H1 (cell line): ENCODE results near the gene DGKI. TPM values are rescaled to one million over a fixed set of nuclear protein-coding genes. Genes with fewer than 3 reads are reported as not detected.

Experiments used
- CTCF ChIA-PET: fragments of 300-600 bp; sonication (Branson Sonifier 250); formaldehyde crosslinking; loops from one replicate; lab custom pipeline; 2021; ENCODE audit not compliant: partially characterized antibody; lab: Charles Lee
- POLR2A ChIA-PET: fragments of 300-600 bp; sonication (Branson Sonifier 250); formaldehyde crosslinking; loops from one replicate; lab custom pipeline; 2021; ENCODE audit warnings: inconsistent platforms; ENCODE audit not compliant: partially characterized antibody; lab: Charles Lee
- DNase-seq, 2 experiments: peaks; one replicate each; pipeline versions ENCODE4 v3.0.0 to v3.0.0-alpha.2; 2010 to 2022; ENCODE audit warnings: low spot score in 2 of 2, low read depth in 1 of 2, mixed read lengths in 1 of 2
- FAIRE-seq: peaks from 2 replicates; lab custom pipeline; 2011; peaks lifted over from hg19 to GRCh38; lab: Jason Lieb, UNC
- H2AFZ ChIP-seq: 2 replicates; pipeline ENCODE4 v1.8.1; 2012; ENCODE audit warnings: low read length, inconsistent platforms
- H2AK5ac ChIP-seq: 2 replicates; pipeline ENCODE4 v1.6.1; 2013; ENCODE audit warnings: low read depth, low read length
- H2BK120ac ChIP-seq: replicated peaks from 2 replicates; pipeline ENCODE3; 2013; ENCODE audit warnings: low read depth, low read length, inconsistent platforms
- H2BK12ac ChIP-seq: 2 replicates; pipeline ENCODE4 v1.6.1; 2013; ENCODE audit warnings: low read depth, low read length
- H2BK15ac ChIP-seq: 2 replicates; pipeline ENCODE4 v1.6.1; 2013; ENCODE audit warnings: low read length
- H2BK20ac ChIP-seq: 2 replicates; pipeline ENCODE4 v1.6.1; 2013; ENCODE audit warnings: low read length
- H2BK5ac ChIP-seq: 2 replicates; pipeline ENCODE4 v1.6.1; 2013; ENCODE audit warnings: low read depth, low read length
- H3K14ac ChIP-seq: 2 replicates; pipeline ENCODE4 v1.6.1; 2013; ENCODE audit warnings: inconsistent platforms; ENCODE audit not compliant: insufficient read length
- H3K18ac ChIP-seq: 2 replicates; pipeline ENCODE4 v1.6.1; 2013; ENCODE audit warnings: low read length; ENCODE audit errors: extremely low read depth
- H3K23ac ChIP-seq: 2 replicates; pipeline ENCODE4 v1.6.1; 2013; ENCODE audit warnings: inconsistent platforms; ENCODE audit not compliant: insufficient read length
- H3K23me2 ChIP-seq: 2 replicates; pipeline ENCODE4 v1.6.1; 2013; ENCODE audit warnings: low read depth, low read length
- H3K27ac ChIP-seq: 2 replicates; pipeline ENCODE4 v1.6.1; 2011; ENCODE audit warnings: low read depth, low read length, inconsistent platforms
- H3K27me3 ChIP-seq, 4 experiments: replicated peaks in 1 of 4; 1 replicate in 1 of 4; 2 replicates in 3 of 4; pipeline versions ENCODE4 v1.6.1 to v1.8.1; 2011 to 2013; ENCODE audit warnings: low read length in 3 of 4, mild to moderate bottlenecking in 3 of 4, inconsistent platforms in 2 of 4, mixed read lengths in 2 of 4, moderate library complexity in 1 of 4; ENCODE audit not compliant: control insufficient read depth in 3 of 4, insufficient read depth in 3 of 4; ENCODE audit errors: extremely low read depth in 1 of 4
- H3K36me3 ChIP-seq, 4 experiments: 2 replicates each; pipeline versions ENCODE4 v1.6.1 to v1.8.1; 2011 to 2013; ENCODE audit warnings: mild to moderate bottlenecking in 4 of 4, low read length in 3 of 4, moderate library complexity in 2 of 4, control low read depth in 1 of 4, inconsistent platforms in 1 of 4; ENCODE audit not compliant: insufficient read depth in 4 of 4, control insufficient read depth in 2 of 4
- H3K4ac ChIP-seq: replicated peaks from 2 replicates; pipeline ENCODE3; 2013; ENCODE audit warnings: low read length, low read depth, mixed read lengths, inconsistent platforms; ENCODE audit not compliant: insufficient read length
- H3K4me1 ChIP-seq, 4 experiments: replicated peaks in 1 of 4; 1 replicate in 1 of 4; 2 replicates in 3 of 4; pipeline versions ENCODE4 v1.6.1 to v1.8.1; 2011 to 2013; ENCODE audit warnings: low read length in 3 of 4, inconsistent platforms in 2 of 4, mixed read lengths in 1 of 4; ENCODE audit not compliant: insufficient read depth in 4 of 4, control insufficient read depth in 3 of 4
- H3K4me2 ChIP-seq, 2 experiments: 2 replicates each; pipeline versions ENCODE4 v1.6.1 to v1.8.1; 2011 to 2013; ENCODE audit warnings: low read depth in 2 of 2, low read length in 2 of 2, control low read depth in 1 of 2, inconsistent platforms in 1 of 2, mild to moderate bottlenecking in 1 of 2; ENCODE audit not compliant: insufficient read depth in 1 of 2
- H3K4me3 ChIP-seq, 4 experiments: fragments of 200-600, 300-600 bp in 1 of 4; sonication (generic), shearing (Covaris generic), sonication (Bioruptor Twin) in 1 of 4; 2 replicates each; pipeline versions ENCODE4 v1.5.1 to v1.8.1; 2011 to 2016; ENCODE audit warnings: low read length in 4 of 4, low read depth in 3 of 4, control low read depth in 2 of 4, inconsistent platforms in 2 of 4, mild to moderate bottlenecking in 2 of 4, mixed read lengths in 1 of 4, moderate library complexity in 1 of 4; ENCODE audit not compliant: insufficient read depth in 2 of 4; ENCODE audit errors: extremely low read depth in 1 of 4
- H3K56ac ChIP-seq: replicated peaks from 2 replicates; pipeline ENCODE3; 2013; ENCODE audit warnings: low read depth, mild to moderate bottlenecking, mixed read lengths, low read length, inconsistent platforms; ENCODE audit not compliant: insufficient read length
- H3K79me1 ChIP-seq: 2 replicates; pipeline ENCODE4 v1.6.1; 2013; ENCODE audit warnings: low read depth, low read length, control low read depth
- H3K79me2 ChIP-seq, 2 experiments: 2 replicates each; pipeline versions ENCODE4 v1.6.1 to v1.8.1; 2012 to 2013; ENCODE audit warnings: low read length in 2 of 2, mild to moderate bottlenecking in 2 of 2, inconsistent platforms in 1 of 2; ENCODE audit not compliant: insufficient read depth in 2 of 2, control insufficient read depth in 1 of 2
- H3K9ac ChIP-seq, 4 experiments: replicated peaks in 1 of 4; 1 replicate in 1 of 4; 2 replicates in 3 of 4; pipeline versions ENCODE4 v1.6.1 to v1.8.1; 2011 to 2013; ENCODE audit warnings: low read depth in 3 of 4, low read length in 3 of 4, control low read depth in 2 of 4, mild to moderate bottlenecking in 2 of 4, moderate library complexity in 2 of 4, inconsistent platforms in 1 of 4; ENCODE audit errors: extremely low read depth in 1 of 4
- H3K9me3 ChIP-seq, 2 experiments: 2 replicates each; pipeline versions ENCODE4 v1.6.1 to v1.8.1; 2012 to 2013; ENCODE audit warnings: mild to moderate bottlenecking in 2 of 2, moderate library complexity in 2 of 2, control low read depth in 1 of 2, inconsistent platforms in 1 of 2, low read depth in 1 of 2, low read length in 1 of 2, mixed read lengths in 1 of 2; ENCODE audit not compliant: insufficient read depth in 2 of 2
- H4K20me1 ChIP-seq, 2 experiments: replicated peaks in 1 of 2; 2 replicates each; pipeline versions ENCODE3 to v1.8.1; 2011 to 2013; ENCODE audit warnings: inconsistent platforms in 2 of 2, low read length in 2 of 2, mild to moderate bottlenecking in 1 of 2; ENCODE audit not compliant: insufficient read depth in 2 of 2, control insufficient read depth in 1 of 2
- H4K5ac ChIP-seq: 2 replicates; pipeline ENCODE4 v1.6.1; 2013; ENCODE audit warnings: low read length, low read depth, mixed read lengths, inconsistent platforms; ENCODE audit not compliant: insufficient read length
- H4K8ac ChIP-seq: 2 replicates; pipeline ENCODE4 v1.8.0; 2013; ENCODE audit warnings: mild to moderate bottlenecking, moderate library complexity, low read length, inconsistent platforms; ENCODE audit not compliant: insufficient read depth; ENCODE audit errors: extremely low read depth
- H4K91ac ChIP-seq: replicated peaks from 2 replicates; pipeline ENCODE3; 2013; ENCODE audit warnings: low read length, mixed read lengths, inconsistent platforms; ENCODE audit not compliant: insufficient read length
- EP300 ChIP-seq, 2 experiments: IDR thresholded peaks; 1 replicate in 1 of 2; 2 replicates in 1 of 2; pipeline ENCODE4 v1.6.1; 2011 to 2012; ENCODE audit warnings: low read depth in 2 of 2, low read length in 2 of 2, mild to moderate bottlenecking in 2 of 2, borderline replicate concordance in 1 of 2, inconsistent platforms in 1 of 2, moderate library complexity in 1 of 2
- USF2 ChIP-seq: IDR thresholded peaks from 2 replicates; pipeline ENCODE4 v1.6.1; 2011; ENCODE audit warnings: low read length, improper control_type of control experiment
- WGBS, 2 experiments: shearing (Covaris generic) in 1 of 2; methylation state at CpG; one replicate each; pipeline versions ENCODE4 v1.1.6 to v1.1.7; 2013 to 2015; ENCODE audit warnings: low lambda C conversion rate in 2 of 2, mixed read lengths in 2 of 2, inconsistent platforms in 1 of 2, low coverage in 1 of 2, missing lambda C conversion rate in 1 of 2; ENCODE audit not compliant: insufficient replicate concordance in 2 of 2, insufficient coverage in 1 of 2, insufficient read length in 1 of 2; ENCODE audit errors: extremely low coverage in 1 of 2, missing lambda C conversion rate in 1 of 2; 5-methylcytosine and 5-hydroxymethylcytosine counted together
- polyA plus RNA-seq, 7 experiments: library from polyadenylated mRNA; depleted of rRNA in 3 of 7; stranded (reverse) in 5 of 7; unstranded in 2 of 7; fragments of >200 nt in 5 of 7; fragments of 200-250 nt in 2 of 7; gene quantifications; 1 replicate in 5 of 7; 2 replicates in 1 of 7; 4 replicates in 1 of 7; pipeline versions ENCODE4 v1.2.1 to v1.2.3, GENCODE V29; 2011 to 2013; ENCODE audit warnings: missing spikeins in 2 of 7, mixed read lengths in 2 of 7
- total RNA-seq: library from RNA; stranded (reverse); fragmentation: NEBNext Ultra II Directional; extraction: Animal tissue kit (Norgen Biotek cat#: 25700); gene quantifications from 2 replicates; pipeline ENCODE4 v1.2.1, GENCODE V29; 2021

DGKI gene
- total and polyA plus RNA-seq, 2 of the 8 experiments (the other 6 are each of a cell fraction or from before 2014, with no cell fraction given), result 0.20 to 0.71 TPM

GRCh38 chr7:137810248-137810647, 36.5 kb downstream of the DGKI start:
- peaks cover 1% of the 10 kb centered on the region; the same call in 1 of the 2 replicates for H3K23me2 ChIP-seq
- H2BK12ac ChIP-seq, result no peak overlapping the region
- H2AK5ac ChIP-seq, result no peak overlapping the region
- H2AFZ ChIP-seq, result no peak overlapping the region
- ChIA-PET POLR2A (no interaction called here), CTCF (interaction anchor here (0.6 to 1.1 kb wide), 2 partner anchors 19 to 30 kb away, joined by 3 read pairs; no protein-coding TSS in a partner anchor)
- no peak overlapping the region for H3K18ac ChIP-seq
- DNase-seq (no peak), FAIRE-seq (no peak)
- no peak overlapping the region for H3K56ac ChIP-seq
- no peak overlapping the region for H3K4ac ChIP-seq
- H3K27ac ChIP-seq, result no peak overlapping the region
- no peak overlapping the region for H4K5ac ChIP-seq
- no peak overlapping the region for H2BK15ac ChIP-seq
- H3K9ac ChIP-seq, result no peak overlapping the region
- peaks cover 0 to 5% (median 2%) of the 10 kb centered on the region in 4 experiments; a peak in 3 of 7 replicates for H3K4me1 ChIP-seq
- H2BK20ac ChIP-seq, result no peak overlapping the region
- H3K79me1 ChIP-seq, result no peaks in the 10 kb centered on the region
- H3K36me3 ChIP-seq, result no peaks in the 10 kb centered on the region
- 76% methylated on average over 2 of the region's 2 CpGs; no CpG with 5 or more reads in 1 of the 2 experiments for WGBS, 2 experiments
- no peak overlapping the region for H3K4me2 ChIP-seq
- no peaks in the 10 kb centered on the region for H3K79me2 ChIP-seq
- no peak overlapping the region for H3K23ac ChIP-seq
- H3K9me3 ChIP-seq, result no peaks in the 10 kb centered on the region
- H4K8ac ChIP-seq, result no peak overlapping the region
- H4K20me1 ChIP-seq, result no peaks in the 10 kb centered on the region
- H4K91ac ChIP-seq, result no peak overlapping the region
- H2BK120ac ChIP-seq, result no peak overlapping the region
- H3K27me3 ChIP-seq, result no peaks in the 10 kb centered on the region; a peak in 1 of 7 replicates
- H3K14ac ChIP-seq, result no peak overlapping the region
- H3K4me3 ChIP-seq, result no peak overlapping the region
- no peak overlapping the region for H2BK5ac ChIP-seq
- no peak for TF ChIP-seq EP300 (IDR thresholded peaks at IDR 0.05; ENCODE audit: borderline replicate concordance in 1 of 2, low read depth in 2 of 2, low read length in 2 of 2)
- no peak for TF ChIP-seq USF2
